Sigmoid colon (tissue), 7 donors: ENCODE results near the gene PCDHA5. TPM values are rescaled to one million over a fixed set of nuclear protein-coding genes. Genes with fewer than 3 reads are reported as not detected.
A peak's percentile ranks its signal among the peaks of the same experiment; 100 is the strongest.
"Not testable (repeated sequence)": the region's sequence is repeated elsewhere in the genome, so short reads cannot be mapped to it uniquely, and the experiment has no call there.

ENCODE experiments used
- DNase-seq: peaks from one replicate; pipeline ENCODE4 v3.0.0-alpha.2; 2019
- H3K27ac ChIP-seq, 4 donors: fragments of 200-600 bp; sonication (generic); one replicate each; pipeline ENCODE4 v1.5.1; 2016 to 2019; ENCODE audit warnings: mild to moderate bottlenecking in 1 of 4
- H3K27me3 ChIP-seq, 3 donors: fragments of 200-600 bp; sonication (generic); one replicate each; pipeline ENCODE4 v1.5.1; 2019; ENCODE audit warnings: mild to moderate bottlenecking in 1 of 3
- H3K36me3 ChIP-seq, 4 donors: fragments of 200-600 bp; sonication (generic); one replicate each; pipeline ENCODE4 v1.5.1; 2016 to 2019
- H3K4me1 ChIP-seq, 4 donors: fragments of 200-600 bp; sonication (generic); one replicate each; pipeline ENCODE4 v1.5.1; 2017 to 2019
- H3K4me3 ChIP-seq, 4 donors: fragments of 200-600 bp; sonication (generic); one replicate each; pipeline ENCODE4 v1.5.1; 2017 to 2019; ENCODE audit warnings: mild to moderate bottlenecking in 2 of 4, moderate library complexity in 1 of 4
- H3K9me3 ChIP-seq, 4 donors: fragments of 200-600 bp in 3 of 4; sonication (generic) in 3 of 4; one replicate each; pipeline versions ENCODE4 v1.5.1 to v1.6.1; 2013 to 2019
- CTCF ChIP-seq, 4 experiments: fragments of 450-650 bp in 3 of 4; fragments of 200-600 bp in 1 of 4; IDR thresholded peaks; one replicate each; pipeline ENCODE4 v1.5.1; 2016 to 2019; ENCODE audit warnings: antibody characterized with exemption in 4 of 4, mild to moderate bottlenecking in 3 of 4, moderate library complexity in 2 of 4
- EP300 ChIP-seq, 4 donors: sonication (generic); formaldehyde crosslinking; IDR thresholded peaks; one replicate each; pipeline ENCODE4 v1.6.1; 2017; ENCODE audit warnings: antibody characterized with exemption in 4 of 4
- POLR2A ChIP-seq, 2 donors: fragments of 450-650 bp; IDR thresholded peaks; one replicate each; pipeline ENCODE4 v1.6.1; 2016; ENCODE audit warnings: antibody characterized with exemption in 2 of 2, mild to moderate bottlenecking in 2 of 2, moderate library complexity in 2 of 2
- POLR2AphosphoS5 ChIP-seq, 4 donors: sonication (generic); formaldehyde crosslinking; IDR thresholded peaks; one replicate each; pipeline ENCODE4 v1.6.1; 2017; ENCODE audit warnings: antibody characterized with exemption in 4 of 4
- whole genome bisulfite sequencing, 2 donors: extraction: QIAGEN DNeasy Blood & Tissue Kit; methylation state at CpG; one replicate each; pipeline ENCODE4 v1.1.7; 2013; 5-methylcytosine and 5-hydroxymethylcytosine counted together
- intact Hi-C: fragments of 100-400 bp; cut with DNase I; formaldehyde crosslinking; loops from one replicate; pipeline ENCODE4 v1.15.1; 2023
- polyA plus RNA-seq, 3 donors: library from polyadenylated mRNA; stranded (reverse); fragments of 200-250 nt; gene quantifications; one replicate each; pipeline ENCODE4 v1.2.3, GENCODE V29; 2013
- total RNA-seq, 4 donors: library from RNA; depleted of rRNA; stranded (reverse); fragments of >200 nt; gene quantifications; one replicate each; pipeline ENCODE4 v1.1.0, GENCODE V29; 2016
- donor health status: healthy with polysubstance abuse.
- donor health status: Bipolar disorder and iron deficiency.
- donor health status: healthy.

PCDHA5 gene
- total and polyA plus RNA-seq, 7 donors, result 0.09 to 1.7 (median 0.36) TPM; not detected in 2

GRCh38 chr5:140823475-140823874 is 2.1 kb downstream of the PCDHA5 start:
- DNase-seq, result peak; percentile 48
- 63 to 85% methylated on average over 38 of the region's 38 CpGs for WGBS, 2 donors
- Histone ChIP-seq H3K27ac (no peak overlapping the region), H3K36me3 (no peaks in the 10 kb centered on the region), H3K27me3 (peaks cover 0 to 78% (median 2%) of the 10 kb centered on the region in 3 donors), H3K4me1 (no peaks in the 10 kb centered on the region), H3K9me3 (peaks cover 0 to 21% (median 8%) of the 10 kb centered on the region in 4 donors), H3K4me3 (no peak overlapping the region)
- intact Hi-C loops, result no loop called here
- TF ChIP-seq POLR2A (IDR thresholded peaks at IDR 0.05) (no peak), EP300 (IDR thresholded peaks at IDR 0.05) (no peak), CTCF (IDR thresholded peaks at IDR 0.05) (no peak)

- intact Hi-C loops, result no loop called here
- TF ChIP-seq CTCF (IDR thresholded peaks at IDR 0.05) (no peak), POLR2AphosphoS5 (IDR thresholded peaks at IDR 0.05) (no peak), POLR2A (IDR thresholded peaks at IDR 0.05) (no peak), EP300 (IDR thresholded peaks at IDR 0.05) (no peak)
- no peak within 1 kb of the TSS for H3K27ac ChIP-seq
- no peaks in the 10 kb centered on the region for H3K4me1 ChIP-seq
- H3K27me3 ChIP-seq, result peaks cover 0 to 66% (median under 1%) of the 10 kb centered on the region in 3 donors
- peaks cover 0 to 25% (median 13%) of the 10 kb centered on the region in 4 donors for H3K9me3 ChIP-seq
- DNase-seq, result no peak
- H3K36me3 ChIP-seq, result no peaks in the 10 kb centered on the region
- 22 to 49% methylated on average over 27 of the region's 27 CpGs for WGBS, 2 donors
- H3K4me3 ChIP-seq, result peak within 1 kb of the TSS in 1 of 4 donors; percentile 9
These were observed 6.4 kb downstream of the PCDHA5 start, which contains the start of gene PCDHA6 for GRCh38 chr5:140827704-140828361. PCDHA6 (plus strand) TSS chr5:140827960; CDS start chr5:140828092, 132 bp downstream.

GRCh38 chr5:140828362-140828737 is 6.9 kb downstream of the PCDHA5 start:
- no peaks in the 10 kb centered on the region for H3K4me1 ChIP-seq
- H3K27me3 ChIP-seq, result peaks cover 0 to 66% (median 0%) of the 10 kb centered on the region in 3 donors
- no peak for TF ChIP-seq POLR2AphosphoS5 (IDR thresholded peaks at IDR 0.05)
- TF ChIP-seq CTCF (IDR thresholded peaks at IDR 0.05), result no peak
- TF ChIP-seq POLR2A (IDR thresholded peaks at IDR 0.05), result no peak
- no peak for TF ChIP-seq EP300 (IDR thresholded peaks at IDR 0.05)
- H3K9me3 ChIP-seq, result peaks cover 0 to 22% (median 10%) of the 10 kb centered on the region in 4 donors
- intact Hi-C loops, result no loop called here
- H3K36me3 ChIP-seq, result no peaks in the 10 kb centered on the region
- H3K4me3 ChIP-seq, result peak overlapping the region in 1 of 4 donors; percentile 9
- WGBS, 2 donors, result 28 to 60% methylated on average over 18 of the region's 18 CpGs
- no peak for DNase-seq
- no peak overlapping the region for H3K27ac ChIP-seq

GRCh38 chr5:140829511-140830501 is 8.4 kb downstream of the PCDHA5 start:
- DNase-seq, H3K27ac ChIP-seq, H3K4me1 ChIP-seq, intact Hi-C loops, H3K4me3 ChIP-seq, H3K36me3 ChIP-seq: not testable (repeated sequence)
- WGBS, 2 donors, result 54 to 81% methylated on average over 106 of the region's 106 CpGs
- peaks cover 0 to 24% (median 14%) of the 10 kb centered on the region in 4 donors for H3K9me3 ChIP-seq
- peaks cover 0 to 64% (median 0%) of the 10 kb centered on the region in 3 donors for H3K27me3 ChIP-seq

- H3K27ac ChIP-seq, result no peak within 1 kb of the TSS
- DNase-seq, result no peak
- intact Hi-C loops, result no loop called here
- 16 to 22% methylated on average over 8 of the region's 8 CpGs for WGBS, 2 donors
- H3K9me3 ChIP-seq, result peaks cover 0 to 32% (median 18%) of the 10 kb centered on the region in 4 donors
- H3K4me3 ChIP-seq, result peak within 1 kb of the TSS in 3 of 4 donors; percentile 3 to 23 (median 16)
- TF ChIP-seq EP300 (IDR thresholded peaks at IDR 0.05) (no peak), POLR2AphosphoS5 (IDR thresholded peaks at IDR 0.05) (no peak), CTCF (IDR thresholded peaks at IDR 0.05) (no peak), POLR2A (IDR thresholded peaks at IDR 0.05) (no peak)
- no peaks in the 10 kb centered on the region for H3K36me3 ChIP-seq
- no peaks in the 10 kb centered on the region for H3K4me1 ChIP-seq
- H3K27me3 ChIP-seq, result peaks cover 0 to 71% (median 9%) of the 10 kb centered on the region in 3 donors
These were observed 12.6 kb downstream of the PCDHA5 start, which contains the start of gene PCDHA7 for GRCh38 chr5:140833993-140834392. PCDHA7 (plus strand) TSS chr5:140834269; CDS start chr5:140834384, 115 bp downstream.

GRCh38 chr5:140834439-140835008 is 13.1 kb downstream of the PCDHA5 start:
- H3K9me3 ChIP-seq, result peaks cover 0 to 29% (median 16%) of the 10 kb centered on the region in 4 donors
- 33 to 59% methylated on average over 28 of the region's 38 CpGs for WGBS, 2 donors
- intact Hi-C loops, result not testable (repeated sequence)

More at GRCh38 chr5:140834439-140835008, 13.1 kb downstream of the PCDHA5 start:
- not testable (repeated sequence) for DNase-seq, H3K4me1 ChIP-seq, H3K27ac ChIP-seq, H3K36me3 ChIP-seq
- H3K27me3 ChIP-seq, result peaks cover 0 to 74% (median 9%) of the 10 kb centered on the region in 3 donors
- peak overlapping the region in 3 of 4 donors; percentile 3 to 23 (median 16) for H3K4me3 ChIP-seq
